MCF 10A (cell line): ENCODE measurements around the gene ADD1. TPM values are rescaled to one million over a fixed set of nuclear protein-coding genes. Genes with fewer than 3 reads are reported as not detected.

Experiments
- BruUV-seq: library from RNA; stranded (reverse); fragments of 400-500 nt; replicated peaks from 2 replicates; lab custom pipeline; 2021; lab: Mats Ljungman, UMichigan
- CTCF ChIA-PET: fragments of 300-600 bp; sonication (Branson Sonifier 250); formaldehyde crosslinking; extraction: SDS; loops from one replicate; lab custom pipeline; 2021; ENCODE audit warnings: antibody characterized with exemption, inconsistent platforms; lab: Yijun Ruan, JAX
- POLR2A ChIA-PET: fragments of 300-600, 350-650 bp; sonication (Branson Sonifier 250); formaldehyde crosslinking; extraction: SDS; loops from one replicate; lab custom pipeline; 2020; ENCODE audit warnings: antibody characterized with exemption, inconsistent platforms; lab: Yijun Ruan, JAX
- DNase-seq: peaks from one replicate; pipeline ENCODE4 v3.0.0-alpha.2; 2018; ENCODE audit not compliant: unreplicated experiment
- H3K27ac Mint-ChIP-seq: one replicate; pipeline ENCODE4 v1.8.0; 2022; ENCODE audit warnings: mild to moderate bottlenecking, low read depth, mixed read lengths; ENCODE audit not compliant: unreplicated experiment
- H3K27me3 Mint-ChIP-seq: one replicate; pipeline ENCODE4 v1.8.0; 2022; ENCODE audit warnings: mixed read lengths; ENCODE audit not compliant: insufficient read depth, unreplicated experiment
- H3K36me3 Mint-ChIP-seq: one replicate; pipeline ENCODE4 v1.8.0; 2022; ENCODE audit warnings: mild to moderate bottlenecking, moderate library complexity, mixed read lengths; ENCODE audit not compliant: insufficient read depth, unreplicated experiment
- H3K4me1 Mint-ChIP-seq: one replicate; pipeline ENCODE4 v1.8.0; 2022; ENCODE audit warnings: mixed read lengths; ENCODE audit not compliant: insufficient read depth, unreplicated experiment
- H3K4me3 Mint-ChIP-seq: one replicate; pipeline ENCODE4 v1.8.0; 2022; ENCODE audit warnings: mild to moderate bottlenecking, moderate library complexity, mixed read lengths; ENCODE audit not compliant: unreplicated experiment
- H3K9me3 Mint-ChIP-seq: one replicate; pipeline ENCODE4 v1.8.0; 2022; ENCODE audit warnings: mixed read lengths; ENCODE audit not compliant: unreplicated experiment
- intact Hi-C: fragments of 100-400 bp; cut with micrococcal nuclease; formaldehyde crosslinking; loops from 2 replicates; pipeline ENCODE4 v1.14.1; 2022
- total RNA-seq: library from RNA; stranded (reverse); gene quantifications from 2 replicates; pipeline ENCODE4 v1.2.3, GENCODE V29; 2022
- TF ChIP-seq, protein P1 (sequence below): fragments of 200-600 bp; IDR thresholded peaks from one replicate; pipeline ENCODE4 v1.8.0; 2022; ENCODE audit warnings: antibody characterized with exemption, mild to moderate bottlenecking; ENCODE audit not compliant: unreplicated experiment

The ADD1 gene
- total RNA-seq, 1 experiment from 2014 or later, result 131 TPM

- no peak for DNase-seq
- Mint-ChIP-seq H3K4me1 (no peaks in the 10 kb centered on the region), H3K9me3 (no peaks in the 10 kb centered on the region), H3K27ac (no peak overlapping the region), H3K27me3 (no peaks in the 10 kb centered on the region), H3K4me3 (no peak overlapping the region), H3K36me3 (peaks cover 26% of the 10 kb centered on the region)
- TF ChIP-seq, protein P1, sequence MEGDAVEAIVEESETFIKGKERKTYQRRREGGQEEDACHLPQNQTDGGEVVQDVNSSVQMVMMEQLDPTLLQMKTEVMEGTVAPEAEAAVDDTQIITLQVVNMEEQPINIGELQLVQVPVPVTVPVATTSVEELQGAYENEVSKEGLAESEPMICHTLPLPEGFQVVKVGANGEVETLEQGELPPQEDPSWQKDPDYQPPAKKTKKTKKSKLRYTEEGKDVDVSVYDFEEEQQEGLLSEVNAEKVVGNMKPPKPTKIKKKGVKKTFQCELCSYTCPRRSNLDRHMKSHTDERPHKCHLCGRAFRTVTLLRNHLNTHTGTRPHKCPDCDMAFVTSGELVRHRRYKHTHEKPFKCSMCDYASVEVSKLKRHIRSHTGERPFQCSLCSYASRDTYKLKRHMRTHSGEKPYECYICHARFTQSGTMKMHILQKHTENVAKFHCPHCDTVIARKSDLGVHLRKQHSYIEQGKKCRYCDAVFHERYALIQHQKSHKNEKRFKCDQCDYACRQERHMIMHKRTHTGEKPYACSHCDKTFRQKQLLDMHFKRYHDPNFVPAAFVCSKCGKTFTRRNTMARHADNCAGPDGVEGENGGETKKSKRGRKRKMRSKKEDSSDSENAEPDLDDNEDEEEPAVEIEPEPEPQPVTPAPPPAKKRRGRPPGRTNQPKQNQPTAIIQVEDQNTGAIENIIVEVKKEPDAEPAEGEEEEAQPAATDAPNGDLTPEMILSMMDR, result no peak
- ChIA-PET POLR2A (no interaction called here), CTCF (no interaction called here)
- intact Hi-C loops, result no loop called here
- BruUV-seq, result no TSS peak
Measured at GRCh38 chr4:2836391-2836859, 7.2 kb upstream of the ADD1 start.

DNA sequence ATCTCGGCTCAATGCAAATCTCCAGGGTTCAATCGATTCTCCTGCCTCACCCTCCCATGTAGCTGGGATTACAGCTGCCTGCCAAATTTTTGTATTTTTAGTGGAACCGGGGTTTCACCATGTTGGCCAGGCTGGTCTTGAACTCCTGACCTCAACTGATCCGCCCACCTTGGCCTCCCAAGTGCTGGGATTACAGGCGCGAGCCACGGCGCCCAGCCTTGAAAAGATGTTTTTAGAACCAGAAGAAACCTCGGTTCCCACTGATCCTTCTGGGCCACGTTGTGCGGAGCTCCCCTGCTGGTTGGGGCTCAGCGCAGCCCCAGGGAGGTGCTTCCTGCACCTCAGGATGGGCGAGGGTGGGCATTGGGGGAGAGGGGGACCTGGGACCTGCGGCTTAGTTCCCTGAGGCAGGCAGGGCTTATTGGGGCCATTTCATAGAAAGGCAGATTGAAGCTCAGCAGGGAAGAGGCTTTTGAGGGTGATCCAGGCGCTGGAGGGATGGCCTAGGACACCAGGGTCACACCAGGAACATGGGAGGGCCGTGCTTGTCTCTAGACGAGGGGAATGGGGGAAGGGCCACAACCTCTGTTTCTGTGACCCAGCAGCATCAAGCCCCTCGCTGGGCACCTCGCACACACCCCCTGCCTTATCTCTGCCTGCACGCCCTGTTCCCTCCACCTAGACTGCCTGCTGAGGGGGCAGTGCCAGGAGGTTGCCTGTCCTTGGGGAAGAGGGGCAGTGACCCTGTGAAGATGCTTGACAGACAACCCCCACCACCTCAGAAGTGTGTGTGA, 6.3 kb upstream of the ADD1 start:
- Mint-ChIP-seq H3K36me3 (peaks cover 18% of the 10 kb centered on the region), H3K27me3 (no peaks in the 10 kb centered on the region), H3K4me3 (no peak overlapping the region), H3K4me1 (no peaks in the 10 kb centered on the region), H3K27ac (no peak overlapping the region), H3K9me3 (no peaks in the 10 kb centered on the region)
- TF ChIP-seq, protein P1, result no peak
- ChIA-PET CTCF (interaction anchor here (1.0 kb wide), 1 partner anchor 73 kb away, joined by 3 read pairs; no protein-coding TSS in a partner anchor), POLR2A (no interaction called here)
- BruUV-seq, result no TSS peak
- no peak for DNase-seq
- intact Hi-C loops, result no loop called here

DNA sequence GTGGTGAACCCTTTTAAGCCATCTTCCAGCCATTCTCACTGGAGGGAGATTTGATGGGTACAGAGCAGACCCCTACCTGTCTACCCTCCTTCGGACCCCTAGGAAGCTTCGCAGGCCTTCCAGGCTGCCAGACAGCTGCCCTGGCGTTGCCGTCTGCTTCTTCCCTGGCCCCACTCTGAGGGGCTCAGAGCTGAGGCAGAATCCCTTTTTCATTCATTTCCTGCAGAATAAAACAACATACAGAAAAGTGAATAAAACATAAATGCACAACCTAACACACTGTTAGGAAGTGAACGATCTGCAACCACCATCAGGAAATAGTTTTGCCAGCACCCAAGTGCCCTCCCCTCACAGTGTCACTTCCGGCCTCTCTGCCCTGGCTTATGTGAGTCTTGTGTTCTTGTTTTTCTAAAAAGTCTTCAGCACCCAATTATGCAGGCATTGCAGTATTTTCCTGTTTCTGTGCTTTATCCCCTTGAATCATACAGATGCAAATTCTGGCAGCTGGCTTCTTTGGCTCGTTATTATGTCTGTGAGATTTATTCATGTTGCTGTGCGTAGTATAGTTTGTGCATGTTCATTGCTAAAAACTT, 5.6 kb upstream of the ADD1 start:
- H3K4me3 Mint-ChIP-seq, result no peak overlapping the region

More for the DNA sequence above, 5.6 kb upstream of the ADD1 start:
- no TSS peak for BruUV-seq
- no peaks in the 10 kb centered on the region for H3K27me3 Mint-ChIP-seq
- TF ChIP-seq, protein P1, result no peak
- H3K27ac Mint-ChIP-seq, result no peak overlapping the region
- intact Hi-C loops, result no loop called here
- no peak for DNase-seq
- no peaks in the 10 kb centered on the region for H3K9me3 Mint-ChIP-seq
- peaks cover 14% of the 10 kb centered on the region for H3K36me3 Mint-ChIP-seq
- no peaks in the 10 kb centered on the region for H3K4me1 Mint-ChIP-seq
- CTCF ChIA-PET, result interaction anchor here (1.0 kb wide), 1 partner anchor 73 kb away, joined by 3 read pairs; no protein-coding TSS in a partner anchor
- POLR2A ChIA-PET, result no interaction called here
